Sigmoid colon (tissue), 7 donors: ENCODE results near the gene LXN. TPM values are rescaled to one million over a fixed set of nuclear protein-coding genes. Genes with fewer than 3 reads are reported as not detected.
A peak's percentile ranks its signal among the peaks of the same experiment; 100 is the strongest.

Source experiments
- DNase-seq: peaks from one replicate; pipeline ENCODE4 v3.0.0-alpha.2; 2019
- H3K27ac ChIP-seq, 4 donors: fragments of 200-600 bp; sonication (generic); one replicate each; pipeline ENCODE4 v1.5.1; 2016 to 2019; ENCODE audit warnings: mild to moderate bottlenecking in 1 of 4
- H3K27me3 ChIP-seq, 3 donors: fragments of 200-600 bp; sonication (generic); one replicate each; pipeline ENCODE4 v1.5.1; 2019; ENCODE audit warnings: mild to moderate bottlenecking in 1 of 3
- H3K36me3 ChIP-seq, 4 donors: fragments of 200-600 bp; sonication (generic); one replicate each; pipeline ENCODE4 v1.5.1; 2016 to 2019
- H3K4me1 ChIP-seq, 4 donors: fragments of 200-600 bp; sonication (generic); one replicate each; pipeline ENCODE4 v1.5.1; 2017 to 2019
- H3K4me3 ChIP-seq, 4 donors: fragments of 200-600 bp; sonication (generic); one replicate each; pipeline ENCODE4 v1.5.1; 2017 to 2019; ENCODE audit warnings: mild to moderate bottlenecking in 2 of 4, moderate library complexity in 1 of 4
- H3K9me3 ChIP-seq, 4 donors: fragments of 200-600 bp in 3 of 4; sonication (generic) in 3 of 4; one replicate each; pipeline versions ENCODE4 v1.5.1 to v1.6.1; 2013 to 2019
- EP300 ChIP-seq, 4 donors: sonication (generic); formaldehyde crosslinking; IDR thresholded peaks; one replicate each; pipeline ENCODE4 v1.6.1; 2017; ENCODE audit warnings: antibody characterized with exemption in 4 of 4
- POLR2A ChIP-seq, 2 donors: fragments of 450-650 bp; IDR thresholded peaks; one replicate each; pipeline ENCODE4 v1.6.1; 2016; ENCODE audit warnings: antibody characterized with exemption in 2 of 2, mild to moderate bottlenecking in 2 of 2, moderate library complexity in 2 of 2
- POLR2AphosphoS5 ChIP-seq, 4 donors: sonication (generic); formaldehyde crosslinking; IDR thresholded peaks; one replicate each; pipeline ENCODE4 v1.6.1; 2017; ENCODE audit warnings: antibody characterized with exemption in 4 of 4
- WGBS, 2 donors: extraction: QIAGEN DNeasy Blood & Tissue Kit; methylation state at CpG; one replicate each; pipeline ENCODE4 v1.1.7; 2013; 5-methylcytosine and 5-hydroxymethylcytosine counted together
- intact Hi-C: fragments of 100-400 bp; cut with DNase I; formaldehyde crosslinking; loops from one replicate; pipeline ENCODE4 v1.15.1; 2023
- polyA plus RNA-seq, 3 donors: library from polyadenylated mRNA; stranded (reverse); fragments of 200-250 nt; gene quantifications; one replicate each; pipeline ENCODE4 v1.2.3, GENCODE V29; 2013
- total RNA-seq, 4 donors: library from RNA; depleted of rRNA; stranded (reverse); fragments of >200 nt; gene quantifications; one replicate each; pipeline ENCODE4 v1.1.0, GENCODE V29; 2016
- TF ChIP-seq, protein P1 (sequence below), 4 experiments: fragments of 450-650 bp in 3 of 4; fragments of 200-600 bp in 1 of 4; IDR thresholded peaks; one replicate each; pipeline ENCODE4 v1.5.1; 2016 to 2019; ENCODE audit warnings: antibody characterized with exemption in 4 of 4, mild to moderate bottlenecking in 3 of 4, moderate library complexity in 2 of 4
- donor health status: healthy with polysubstance abuse.
- donor health status: Bipolar disorder and iron deficiency.
- donor health status: healthy.

Gene LXN
- total and polyA plus RNA-seq, 7 donors: 8.6 to 97.3 (median 13.2) TPM

- no peak for TF ChIP-seq EP300 (IDR thresholded peaks at IDR 0.05)
- TF ChIP-seq, protein P1, sequence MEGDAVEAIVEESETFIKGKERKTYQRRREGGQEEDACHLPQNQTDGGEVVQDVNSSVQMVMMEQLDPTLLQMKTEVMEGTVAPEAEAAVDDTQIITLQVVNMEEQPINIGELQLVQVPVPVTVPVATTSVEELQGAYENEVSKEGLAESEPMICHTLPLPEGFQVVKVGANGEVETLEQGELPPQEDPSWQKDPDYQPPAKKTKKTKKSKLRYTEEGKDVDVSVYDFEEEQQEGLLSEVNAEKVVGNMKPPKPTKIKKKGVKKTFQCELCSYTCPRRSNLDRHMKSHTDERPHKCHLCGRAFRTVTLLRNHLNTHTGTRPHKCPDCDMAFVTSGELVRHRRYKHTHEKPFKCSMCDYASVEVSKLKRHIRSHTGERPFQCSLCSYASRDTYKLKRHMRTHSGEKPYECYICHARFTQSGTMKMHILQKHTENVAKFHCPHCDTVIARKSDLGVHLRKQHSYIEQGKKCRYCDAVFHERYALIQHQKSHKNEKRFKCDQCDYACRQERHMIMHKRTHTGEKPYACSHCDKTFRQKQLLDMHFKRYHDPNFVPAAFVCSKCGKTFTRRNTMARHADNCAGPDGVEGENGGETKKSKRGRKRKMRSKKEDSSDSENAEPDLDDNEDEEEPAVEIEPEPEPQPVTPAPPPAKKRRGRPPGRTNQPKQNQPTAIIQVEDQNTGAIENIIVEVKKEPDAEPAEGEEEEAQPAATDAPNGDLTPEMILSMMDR (IDR thresholded peaks at IDR 0.05): no peak
- H3K27me3 ChIP-seq: no peaks in the 10 kb centered on the region
- no peak overlapping the region for H3K4me3 ChIP-seq
- H3K4me1 ChIP-seq: no peaks in the 10 kb centered on the region
- no peak overlapping the region for H3K27ac ChIP-seq
- intact Hi-C loops: no loop called here
- WGBS, 2 donors: 55 to 79% methylated on average over 3 of the region's 3 CpGs
- DNase-seq: no peak
- H3K9me3 ChIP-seq: no peaks in the 10 kb centered on the region
- H3K36me3 ChIP-seq: peaks cover 3 to 93% (median 26%) of the 10 kb centered on the region in 4 donors
These were observed 20.0 kb downstream of the LXN start for GRCh38 chr3:158652463-158652862.

DNA sequence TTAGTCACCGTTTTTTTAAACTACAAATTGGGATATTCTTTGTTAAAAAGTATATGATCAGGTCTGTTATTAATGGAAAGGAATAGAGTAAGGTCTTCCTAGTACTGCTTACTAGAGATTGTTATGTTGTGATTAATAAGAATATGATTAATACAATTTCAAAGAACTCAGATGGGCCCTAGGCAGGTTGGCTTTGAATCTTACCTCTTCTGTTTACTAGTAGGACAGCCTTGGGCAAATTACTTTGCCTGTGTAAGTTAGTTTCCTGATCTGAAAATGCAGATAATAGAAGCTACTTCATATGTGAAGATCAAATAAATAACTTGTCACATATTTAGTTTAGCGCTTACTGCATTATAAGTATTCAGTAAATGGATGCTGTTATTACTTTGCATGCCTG, 21.3 kb downstream of the LXN start:
- H3K27me3 ChIP-seq: no peaks in the 10 kb centered on the region
- peaks cover 0 to 5% (median under 1%) of the 10 kb centered on the region in 4 donors for H3K4me1 ChIP-seq
- intact Hi-C loops: no loop called here
- H3K4me3 ChIP-seq: no peak overlapping the region
- H3K36me3 ChIP-seq: peaks cover 3 to 96% (median 19%) of the 10 kb centered on the region in 4 donors
- 91 to 98% methylated on average over 2 of the region's 2 CpGs for WGBS, 2 donors
- no peak for DNase-seq
- no peaks in the 10 kb centered on the region for H3K9me3 ChIP-seq
- no peak overlapping the region for H3K27ac ChIP-seq
- TF ChIP-seq POLR2A (IDR thresholded peaks at IDR 0.05) (no peak), EP300 (IDR thresholded peaks at IDR 0.05) (no peak), POLR2AphosphoS5 (IDR thresholded peaks at IDR 0.05) (no peak)
- TF ChIP-seq, protein P1 (IDR thresholded peaks at IDR 0.05): no peak

DNA sequence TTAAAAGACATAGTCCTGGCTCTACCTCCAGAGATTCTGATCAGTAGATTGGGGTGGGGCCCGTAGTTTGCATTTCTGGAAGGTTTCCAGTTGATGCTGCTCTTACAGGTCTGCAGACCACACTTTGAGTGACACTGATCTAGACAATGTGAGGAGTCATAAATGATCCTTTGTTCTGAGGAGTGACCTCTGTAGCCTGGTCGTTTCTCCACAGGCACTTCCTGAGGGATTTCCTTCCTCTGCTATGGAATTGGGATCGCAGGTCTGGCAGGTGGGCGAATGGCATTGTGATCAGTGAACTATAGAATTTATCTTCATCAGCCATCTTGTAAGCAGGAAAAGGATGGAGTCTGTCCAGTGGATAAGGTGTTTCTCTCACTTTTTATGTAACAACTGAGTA, 22.7 kb downstream of the LXN start:
- TF ChIP-seq POLR2AphosphoS5 (IDR thresholded peaks at IDR 0.05): no peak
- TF ChIP-seq POLR2A (IDR thresholded peaks at IDR 0.05): no peak
- TF ChIP-seq, protein P1 (IDR thresholded peaks at IDR 0.05): no peak
- no peak for TF ChIP-seq EP300 (IDR thresholded peaks at IDR 0.05)
- intact Hi-C loops: loop anchor here (10.0 kb wide), 1 partner anchor 75 kb away; the partner anchor contains the start of gene MLF1
- no peak for DNase-seq
- no peaks in the 10 kb centered on the region for H3K9me3 ChIP-seq
- no peaks in the 10 kb centered on the region for H3K27me3 ChIP-seq
- H3K4me1 ChIP-seq: peaks cover 0 to 18% (median 13%) of the 10 kb centered on the region in 4 donors
- H3K4me3 ChIP-seq: no peak overlapping the region
- 69 to 71% methylated on average over 4 of the region's 4 CpGs for WGBS, 2 donors
- peaks cover 3 to 85% (median 16%) of the 10 kb centered on the region in 4 donors for H3K36me3 ChIP-seq
- H3K27ac ChIP-seq: no peak overlapping the region

DNA sequence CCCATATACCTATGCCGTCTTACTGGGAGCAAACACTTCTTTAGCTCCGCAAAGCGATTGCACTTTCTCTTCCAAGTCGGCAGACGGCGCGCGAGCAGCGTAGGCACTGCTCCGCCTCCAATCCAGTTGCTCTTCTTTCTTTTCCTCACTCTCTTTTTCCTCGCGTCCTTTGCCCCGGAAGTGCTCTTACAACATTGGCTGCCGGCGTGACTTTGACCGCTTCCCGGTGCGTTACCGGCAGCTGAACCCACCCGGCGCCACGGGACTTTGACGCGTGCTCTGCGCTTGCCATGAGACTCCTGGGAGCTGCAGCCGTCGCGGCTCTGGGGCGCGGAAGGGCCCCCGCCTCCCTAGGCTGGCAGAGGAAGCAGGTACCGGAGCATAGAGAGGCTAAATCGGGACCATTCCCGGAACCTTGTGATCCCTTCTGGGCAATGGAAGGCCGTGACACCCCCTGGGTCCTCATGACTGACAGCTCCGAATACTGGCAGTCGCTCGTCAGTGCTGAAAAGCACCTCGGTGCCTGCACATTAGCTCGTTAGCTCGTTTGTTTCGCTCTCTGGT, 28.0 kb downstream of the LXN start, which contains the start of gene GFM1:
Gene GFM1 (plus strand): TSS at position 183 of the 564 bp plus-strand sequence. CDS start 108 bp downstream, at position 291.
- peak; percentile 96 for DNase-seq
- Histone ChIP-seq H3K36me3 (peaks cover 0 to 35% (median 3%) of the 10 kb centered on the region in 4 donors), H3K4me1 (peaks cover 0 to 18% (median 14%) of the 10 kb centered on the region in 4 donors), H3K9me3 (no peaks in the 10 kb centered on the region), H3K27ac (peak within 1 kb of the TSS; percentile 85 to 90 (median 86)), H3K4me3 (peak within 1 kb of the TSS; percentile 83 to 90 (median 86)), H3K27me3 (no peaks in the 10 kb centered on the region)
- no peak for TF ChIP-seq EP300 (IDR thresholded peaks at IDR 0.05)
- TF ChIP-seq, protein P1 (IDR thresholded peaks at IDR 0.05): peak; percentile 59 to 76 (median 62)
- TF ChIP-seq POLR2A (IDR thresholded peaks at IDR 0.05): peak; percentile 10 to 55
- TF ChIP-seq POLR2AphosphoS5 (IDR thresholded peaks at IDR 0.05): peak; percentile 55 to 87 (median 87)
- intact Hi-C loops: loop anchor here (5.0 to 10.0 kb wide), 2 partner anchors 70 to 158 kb away; partner anchors contain the start of genes MFSD1 and MLF1
- 0 to 1% methylated on average over 42 of the region's 42 CpGs for WGBS, 2 donors
